A673 (cell line): ENCODE data around the gene CRBN. TPM values are rescaled to one million over a fixed set of nuclear protein-coding genes. Genes with fewer than 3 reads are reported as not detected.

Experiments
- BruUV-seq: library from RNA; stranded (reverse); fragments of 400-500 nt; replicated peaks from 2 replicates; lab custom pipeline; 2021; lab: Mats Ljungman, UMichigan
- CTCF ChIA-PET: fragments of 300-600 bp; sonication (Branson Sonifier 250); formaldehyde crosslinking; loops from one replicate; lab custom pipeline; 2022; ENCODE audit warnings: antibody characterized with exemption; lab: Charles Lee
- POLR2A ChIA-PET: fragments of 300-600 bp; sonication (Branson Sonifier 250); formaldehyde crosslinking; loops from one replicate; lab custom pipeline; 2022; ENCODE audit warnings: antibody characterized with exemption; ENCODE audit not compliant: low non-redundant PET; lab: Charles Lee
- DNase-seq: peaks from one replicate; pipeline ENCODE4 v3.0.0-alpha.2; 2015; ENCODE audit warnings: low spot score
- H3K27ac ChIP-seq: fragments of 200-600 bp; sonication (generic); 2 replicates; pipeline ENCODE4 v1.5.1; 2016; ENCODE audit warnings: mixed run types, low read depth, mild to moderate bottlenecking, mixed read lengths, antibody characterized with exemption, low read length; ENCODE audit not compliant: poor library complexity, severe bottlenecking
- H3K27me3 ChIP-seq: fragments of 200-600 bp; sonication (generic); replicated peaks from 2 replicates; pipeline ENCODE4 v1.6.1; 2017; ENCODE audit warnings: mixed run types, low read depth, mild to moderate bottlenecking, mixed read lengths, antibody characterized with exemption, low read length; ENCODE audit not compliant: insufficient read depth, poor library complexity
- H3K36me3 ChIP-seq: fragments of 200-600 bp; sonication (generic); 2 replicates; pipeline ENCODE4 v1.6.1; 2016; ENCODE audit warnings: mixed run types, mild to moderate bottlenecking, mixed read lengths, antibody characterized with exemption, low read length; ENCODE audit not compliant: insufficient read depth, poor library complexity, severe bottlenecking
- H3K4me1 ChIP-seq: fragments of 200-600 bp; sonication (generic); 2 replicates; pipeline ENCODE4 v1.6.1; 2017; ENCODE audit warnings: mixed run types, mild to moderate bottlenecking, mixed read lengths, antibody characterized with exemption, low read length; ENCODE audit not compliant: insufficient read depth, poor library complexity, severe bottlenecking
- H3K4me3 ChIP-seq: fragments of 200-600 bp; sonication (generic); 2 replicates; pipeline ENCODE4 v1.5.1; 2016; ENCODE audit warnings: low read depth, mixed run types, mild to moderate bottlenecking, mixed read lengths, low read length; ENCODE audit not compliant: poor library complexity, severe bottlenecking
- H3K9me3 ChIP-seq: fragments of 200-600 bp; sonication (generic); 2 replicates; pipeline ENCODE4 v1.6.1; 2016; ENCODE audit warnings: mixed run types, low read depth, mild to moderate bottlenecking, mixed read lengths, antibody characterized with exemption, low read length; ENCODE audit not compliant: poor library complexity, severe bottlenecking
- EZH2 ChIP-seq: fragments of 200-600 bp; sonication (generic); IDR thresholded peaks from 2 replicates; pipeline ENCODE4 v1.6.1; 2017; ENCODE audit warnings: borderline replicate concordance, low read depth, mild to moderate bottlenecking, mixed read lengths, antibody characterized with exemption, low read length; ENCODE audit not compliant: poor library complexity, severe bottlenecking
- intact Hi-C: fragments of 100-400 bp; cut with micrococcal nuclease; formaldehyde crosslinking; loops from one replicate; pipeline ENCODE4 v1.10.0; 2022; ENCODE audit not compliant: unreplicated experiment
- total RNA-seq: library from RNA; stranded (reverse); gene quantifications from 2 replicates; pipeline ENCODE4 v1.2.3, GENCODE V29; 2021
- TF ChIP-seq, protein P1 (sequence below): fragments of 300-800, 200-600 bp; sonication (generic); conservative IDR thresholded peaks from 2 replicates; pipeline ENCODE4 v1.5.1; 2017; ENCODE audit warnings: low read depth, mild to moderate bottlenecking, antibody characterized with exemption, low read length, moderate library complexity, mixed read lengths

Gene CRBN
- total RNA-seq, 1 experiment from 2014 or later, result 41.6 TPM

- BruUV-seq, result no TSS peak
- Histone ChIP-seq H3K36me3 (no peaks in the 10 kb centered on the region), H3K27me3 (no peaks in the 10 kb centered on the region), H3K4me3 (no peak overlapping the region), H3K27ac (no peak overlapping the region), H3K9me3 (no peaks in the 10 kb centered on the region), H3K4me1 (no peaks in the 10 kb centered on the region)
- ChIA-PET POLR2A (no interaction called here), CTCF (interaction anchor here (0.7 kb wide), 1 partner anchor 962 kb away, joined by 6 read pairs; no protein-coding TSS in a partner anchor)
- no peak for DNase-seq
- intact Hi-C loops, result no loop called here
- TF ChIP-seq EZH2, result no peak
- TF ChIP-seq, protein P1, sequence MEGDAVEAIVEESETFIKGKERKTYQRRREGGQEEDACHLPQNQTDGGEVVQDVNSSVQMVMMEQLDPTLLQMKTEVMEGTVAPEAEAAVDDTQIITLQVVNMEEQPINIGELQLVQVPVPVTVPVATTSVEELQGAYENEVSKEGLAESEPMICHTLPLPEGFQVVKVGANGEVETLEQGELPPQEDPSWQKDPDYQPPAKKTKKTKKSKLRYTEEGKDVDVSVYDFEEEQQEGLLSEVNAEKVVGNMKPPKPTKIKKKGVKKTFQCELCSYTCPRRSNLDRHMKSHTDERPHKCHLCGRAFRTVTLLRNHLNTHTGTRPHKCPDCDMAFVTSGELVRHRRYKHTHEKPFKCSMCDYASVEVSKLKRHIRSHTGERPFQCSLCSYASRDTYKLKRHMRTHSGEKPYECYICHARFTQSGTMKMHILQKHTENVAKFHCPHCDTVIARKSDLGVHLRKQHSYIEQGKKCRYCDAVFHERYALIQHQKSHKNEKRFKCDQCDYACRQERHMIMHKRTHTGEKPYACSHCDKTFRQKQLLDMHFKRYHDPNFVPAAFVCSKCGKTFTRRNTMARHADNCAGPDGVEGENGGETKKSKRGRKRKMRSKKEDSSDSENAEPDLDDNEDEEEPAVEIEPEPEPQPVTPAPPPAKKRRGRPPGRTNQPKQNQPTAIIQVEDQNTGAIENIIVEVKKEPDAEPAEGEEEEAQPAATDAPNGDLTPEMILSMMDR, result no peak
Measured at GRCh38 chr3:3117651-3118050, 61.8 kb downstream of the CRBN start.

DNA sequence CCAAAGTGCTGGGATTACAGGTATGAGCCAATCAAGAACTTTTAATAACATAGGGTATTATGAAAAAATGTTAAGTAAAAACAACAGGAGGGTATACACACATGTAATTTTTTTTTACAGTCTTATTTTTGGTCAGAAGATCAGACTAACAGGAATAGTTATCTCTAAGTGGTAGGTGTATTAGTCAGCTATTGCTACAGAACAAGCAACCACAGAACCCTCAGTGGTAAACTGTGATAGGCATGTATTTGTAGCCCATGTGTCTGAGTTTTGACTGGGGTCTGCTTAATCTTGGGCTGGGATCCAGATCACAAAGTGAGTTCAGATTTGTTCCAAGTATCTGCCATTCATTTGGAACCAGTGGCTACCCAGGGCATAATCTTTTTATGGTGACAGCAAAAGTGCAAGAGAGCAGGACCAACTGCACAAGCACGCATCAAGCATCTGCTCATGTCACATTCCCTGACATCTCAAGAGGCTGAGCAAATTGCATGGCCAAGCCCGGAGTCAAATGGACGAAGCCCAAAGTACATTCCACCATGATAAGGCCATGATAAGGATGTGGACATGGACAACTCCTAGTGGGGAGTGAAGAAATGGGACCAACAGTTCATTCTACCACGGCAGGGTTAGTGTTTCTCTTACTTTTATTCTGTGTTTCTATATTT lies 66.3 kb downstream of the CRBN start:
- no peak for DNase-seq
- TF ChIP-seq EZH2, result no peak
- TF ChIP-seq, protein P1, result no peak
- Histone ChIP-seq H3K4me1 (no peaks in the 10 kb centered on the region), H3K36me3 (no peaks in the 10 kb centered on the region), H3K27ac (no peak overlapping the region), H3K9me3 (no peaks in the 10 kb centered on the region), H3K4me3 (no peak overlapping the region), H3K27me3 (no peaks in the 10 kb centered on the region)
- BruUV-seq, result no TSS peak
- POLR2A ChIA-PET, result no interaction called here
- intact Hi-C loops, result no loop called here
- CTCF ChIA-PET, result no interaction called here

- H3K27ac ChIP-seq, result no peak overlapping the region
- CTCF ChIA-PET, result no interaction called here
- BruUV-seq, result no TSS peak
- no peak for DNase-seq
- no peaks in the 10 kb centered on the region for H3K27me3 ChIP-seq
- POLR2A ChIA-PET, result no interaction called here
- H3K4me3 ChIP-seq, result no peak overlapping the region
- TF ChIP-seq, protein P1, result no peak
- no peak for TF ChIP-seq EZH2
- no peaks in the 10 kb centered on the region for H3K36me3 ChIP-seq
- intact Hi-C loops, result no loop called here
- H3K4me1 ChIP-seq, result peaks cover 6% of the 10 kb centered on the region
- H3K9me3 ChIP-seq, result no peaks in the 10 kb centered on the region
Measured at GRCh38 chr3:3110749-3111361, 68.6 kb downstream of the CRBN start.
